ENCODE data around the gene CCDC102B. TPM values are rescaled to one million over a fixed set of nuclear protein-coding genes. Genes with fewer than 3 reads are reported as not detected.

Gene CCDC102B
- total and polyA plus RNA-seq, 2 experiments from 2014 or later = 1.3 to 2.1 TPM

DNA sequence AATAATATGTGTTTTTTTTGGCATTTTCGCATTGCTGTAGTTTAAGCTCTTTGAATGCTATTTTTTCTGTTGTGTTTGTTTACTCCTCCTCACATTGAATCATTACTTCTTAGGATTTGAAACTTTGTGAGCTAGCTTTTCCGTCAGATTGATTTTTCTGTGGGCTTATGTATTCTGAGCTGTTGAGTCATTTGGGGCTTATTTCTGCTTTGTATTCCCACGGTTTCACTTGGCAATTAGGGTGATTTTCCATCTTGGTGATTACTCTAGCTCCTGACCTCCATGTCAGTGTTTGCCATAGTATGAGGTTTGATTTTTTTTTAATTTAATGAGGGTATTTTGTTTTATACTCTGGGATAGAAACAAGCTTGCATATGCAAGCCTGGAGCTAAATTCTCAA is 200.0 kb downstream of the CCDC102B start:
- H3F3A ChIP-seq (replicated peaks; ENCODE audit: low read depth) = no peaks in the 10 kb centered on the region
- H3K4me1 Mint-ChIP-seq = no peaks in the 10 kb centered on the region
- DNase-seq (ENCODE audit: low spot score) (no peak), ATAC-seq (no peak)
- H3K4me3 Mint-ChIP-seq = no peak overlapping the region
- H4K20me1 ChIP-seq (replicated peaks; ENCODE audit: insufficient read depth) = no peaks in the 10 kb centered on the region
- no peaks in the 10 kb centered on the region for H3K9me2 ChIP-seq (ENCODE audit: insufficient read depth)
- H3K36me3 Mint-ChIP-seq (ENCODE audit: low read depth) = no peaks in the 10 kb centered on the region
- H3K79me2 ChIP-seq (replicated peaks; ENCODE audit: insufficient read depth) = no peaks in the 10 kb centered on the region
- H3K4me1 ChIP-seq (ENCODE audit: insufficient read depth) = no peaks in the 10 kb centered on the region
- peaks cover 2% of the 10 kb centered on the region for H3K27me3 Mint-ChIP-seq (ENCODE audit: insufficient read depth, low read depth, poor library complexity)
- H3K9me3 Mint-ChIP-seq = no peaks in the 10 kb centered on the region
- H3K27ac Mint-ChIP-seq = no peak overlapping the region
- no peaks in the 10 kb centered on the region for H3K36me3 ChIP-seq (ENCODE audit: insufficient read depth)
- TF ChIP-seq STAT1 (IDR thresholded peaks at IDR 0.05; ENCODE audit: unreplicated experiment) (no peak), ZNF114 (CRISPR knock-in tag; IDR thresholded peaks at IDR 0.05) (no peak), EZH2phosphoT487 (IDR thresholded peaks at IDR 0.05; ENCODE audit: unreplicated experiment) (no peak), EZH2 (IDR thresholded peaks at IDR 0.05; ENCODE audit: low read depth, unreplicated experiment) (no peak), JUNB (IDR thresholded peaks at IDR 0.05; ENCODE audit: unreplicated experiment) (no peak), NANOG (IDR thresholded peaks at IDR 0.05; ENCODE audit: borderline replicate concordance) (no peak), ZNF331 (CRISPR knock-in tag; IDR thresholded peaks at IDR 0.05; ENCODE audit: low read depth) (no peak), CREB1 (CRISPR knock-in tag; IDR thresholded peaks at IDR 0.05; ENCODE audit: low read depth) (no peak), POLR2AphosphoS5 (IDR thresholded peaks at IDR 0.05; ENCODE audit: low read depth) (no peak)
- TF ChIP-seq, protein P1, sequence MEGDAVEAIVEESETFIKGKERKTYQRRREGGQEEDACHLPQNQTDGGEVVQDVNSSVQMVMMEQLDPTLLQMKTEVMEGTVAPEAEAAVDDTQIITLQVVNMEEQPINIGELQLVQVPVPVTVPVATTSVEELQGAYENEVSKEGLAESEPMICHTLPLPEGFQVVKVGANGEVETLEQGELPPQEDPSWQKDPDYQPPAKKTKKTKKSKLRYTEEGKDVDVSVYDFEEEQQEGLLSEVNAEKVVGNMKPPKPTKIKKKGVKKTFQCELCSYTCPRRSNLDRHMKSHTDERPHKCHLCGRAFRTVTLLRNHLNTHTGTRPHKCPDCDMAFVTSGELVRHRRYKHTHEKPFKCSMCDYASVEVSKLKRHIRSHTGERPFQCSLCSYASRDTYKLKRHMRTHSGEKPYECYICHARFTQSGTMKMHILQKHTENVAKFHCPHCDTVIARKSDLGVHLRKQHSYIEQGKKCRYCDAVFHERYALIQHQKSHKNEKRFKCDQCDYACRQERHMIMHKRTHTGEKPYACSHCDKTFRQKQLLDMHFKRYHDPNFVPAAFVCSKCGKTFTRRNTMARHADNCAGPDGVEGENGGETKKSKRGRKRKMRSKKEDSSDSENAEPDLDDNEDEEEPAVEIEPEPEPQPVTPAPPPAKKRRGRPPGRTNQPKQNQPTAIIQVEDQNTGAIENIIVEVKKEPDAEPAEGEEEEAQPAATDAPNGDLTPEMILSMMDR (conservative IDR thresholded peaks at IDR 0.05; ENCODE audit: low read depth in 2 of 2) = no peak
- TF ChIP-seq, protein P2, sequence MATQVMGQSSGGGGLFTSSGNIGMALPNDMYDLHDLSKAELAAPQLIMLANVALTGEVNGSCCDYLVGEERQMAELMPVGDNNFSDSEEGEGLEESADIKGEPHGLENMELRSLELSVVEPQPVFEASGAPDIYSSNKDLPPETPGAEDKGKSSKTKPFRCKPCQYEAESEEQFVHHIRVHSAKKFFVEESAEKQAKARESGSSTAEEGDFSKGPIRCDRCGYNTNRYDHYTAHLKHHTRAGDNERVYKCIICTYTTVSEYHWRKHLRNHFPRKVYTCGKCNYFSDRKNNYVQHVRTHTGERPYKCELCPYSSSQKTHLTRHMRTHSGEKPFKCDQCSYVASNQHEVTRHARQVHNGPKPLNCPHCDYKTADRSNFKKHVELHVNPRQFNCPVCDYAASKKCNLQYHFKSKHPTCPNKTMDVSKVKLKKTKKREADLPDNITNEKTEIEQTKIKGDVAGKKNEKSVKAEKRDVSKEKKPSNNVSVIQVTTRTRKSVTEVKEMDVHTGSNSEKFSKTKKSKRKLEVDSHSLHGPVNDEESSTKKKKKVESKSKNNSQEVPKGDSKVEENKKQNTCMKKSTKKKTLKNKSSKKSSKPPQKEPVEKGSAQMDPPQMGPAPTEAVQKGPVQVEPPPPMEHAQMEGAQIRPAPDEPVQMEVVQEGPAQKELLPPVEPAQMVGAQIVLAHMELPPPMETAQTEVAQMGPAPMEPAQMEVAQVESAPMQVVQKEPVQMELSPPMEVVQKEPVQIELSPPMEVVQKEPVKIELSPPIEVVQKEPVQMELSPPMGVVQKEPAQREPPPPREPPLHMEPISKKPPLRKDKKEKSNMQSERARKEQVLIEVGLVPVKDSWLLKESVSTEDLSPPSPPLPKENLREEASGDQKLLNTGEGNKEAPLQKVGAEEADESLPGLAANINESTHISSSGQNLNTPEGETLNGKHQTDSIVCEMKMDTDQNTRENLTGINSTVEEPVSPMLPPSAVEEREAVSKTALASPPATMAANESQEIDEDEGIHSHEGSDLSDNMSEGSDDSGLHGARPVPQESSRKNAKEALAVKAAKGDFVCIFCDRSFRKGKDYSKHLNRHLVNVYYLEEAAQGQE (IDR thresholded peaks at IDR 0.05; ENCODE audit: unreplicated experiment) = no peak
- TF ChIP-seq, protein P3, sequence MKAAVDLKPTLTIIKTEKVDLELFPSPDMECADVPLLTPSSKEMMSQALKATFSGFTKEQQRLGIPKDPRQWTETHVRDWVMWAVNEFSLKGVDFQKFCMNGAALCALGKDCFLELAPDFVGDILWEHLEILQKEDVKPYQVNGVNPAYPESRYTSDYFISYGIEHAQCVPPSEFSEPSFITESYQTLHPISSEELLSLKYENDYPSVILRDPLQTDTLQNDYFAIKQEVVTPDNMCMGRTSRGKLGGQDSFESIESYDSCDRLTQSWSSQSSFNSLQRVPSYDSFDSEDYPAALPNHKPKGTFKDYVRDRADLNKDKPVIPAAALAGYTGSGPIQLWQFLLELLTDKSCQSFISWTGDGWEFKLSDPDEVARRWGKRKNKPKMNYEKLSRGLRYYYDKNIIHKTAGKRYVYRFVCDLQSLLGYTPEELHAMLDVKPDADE (IDR thresholded peaks at IDR 0.05) = no peak
- TF ChIP-seq, protein P4, sequence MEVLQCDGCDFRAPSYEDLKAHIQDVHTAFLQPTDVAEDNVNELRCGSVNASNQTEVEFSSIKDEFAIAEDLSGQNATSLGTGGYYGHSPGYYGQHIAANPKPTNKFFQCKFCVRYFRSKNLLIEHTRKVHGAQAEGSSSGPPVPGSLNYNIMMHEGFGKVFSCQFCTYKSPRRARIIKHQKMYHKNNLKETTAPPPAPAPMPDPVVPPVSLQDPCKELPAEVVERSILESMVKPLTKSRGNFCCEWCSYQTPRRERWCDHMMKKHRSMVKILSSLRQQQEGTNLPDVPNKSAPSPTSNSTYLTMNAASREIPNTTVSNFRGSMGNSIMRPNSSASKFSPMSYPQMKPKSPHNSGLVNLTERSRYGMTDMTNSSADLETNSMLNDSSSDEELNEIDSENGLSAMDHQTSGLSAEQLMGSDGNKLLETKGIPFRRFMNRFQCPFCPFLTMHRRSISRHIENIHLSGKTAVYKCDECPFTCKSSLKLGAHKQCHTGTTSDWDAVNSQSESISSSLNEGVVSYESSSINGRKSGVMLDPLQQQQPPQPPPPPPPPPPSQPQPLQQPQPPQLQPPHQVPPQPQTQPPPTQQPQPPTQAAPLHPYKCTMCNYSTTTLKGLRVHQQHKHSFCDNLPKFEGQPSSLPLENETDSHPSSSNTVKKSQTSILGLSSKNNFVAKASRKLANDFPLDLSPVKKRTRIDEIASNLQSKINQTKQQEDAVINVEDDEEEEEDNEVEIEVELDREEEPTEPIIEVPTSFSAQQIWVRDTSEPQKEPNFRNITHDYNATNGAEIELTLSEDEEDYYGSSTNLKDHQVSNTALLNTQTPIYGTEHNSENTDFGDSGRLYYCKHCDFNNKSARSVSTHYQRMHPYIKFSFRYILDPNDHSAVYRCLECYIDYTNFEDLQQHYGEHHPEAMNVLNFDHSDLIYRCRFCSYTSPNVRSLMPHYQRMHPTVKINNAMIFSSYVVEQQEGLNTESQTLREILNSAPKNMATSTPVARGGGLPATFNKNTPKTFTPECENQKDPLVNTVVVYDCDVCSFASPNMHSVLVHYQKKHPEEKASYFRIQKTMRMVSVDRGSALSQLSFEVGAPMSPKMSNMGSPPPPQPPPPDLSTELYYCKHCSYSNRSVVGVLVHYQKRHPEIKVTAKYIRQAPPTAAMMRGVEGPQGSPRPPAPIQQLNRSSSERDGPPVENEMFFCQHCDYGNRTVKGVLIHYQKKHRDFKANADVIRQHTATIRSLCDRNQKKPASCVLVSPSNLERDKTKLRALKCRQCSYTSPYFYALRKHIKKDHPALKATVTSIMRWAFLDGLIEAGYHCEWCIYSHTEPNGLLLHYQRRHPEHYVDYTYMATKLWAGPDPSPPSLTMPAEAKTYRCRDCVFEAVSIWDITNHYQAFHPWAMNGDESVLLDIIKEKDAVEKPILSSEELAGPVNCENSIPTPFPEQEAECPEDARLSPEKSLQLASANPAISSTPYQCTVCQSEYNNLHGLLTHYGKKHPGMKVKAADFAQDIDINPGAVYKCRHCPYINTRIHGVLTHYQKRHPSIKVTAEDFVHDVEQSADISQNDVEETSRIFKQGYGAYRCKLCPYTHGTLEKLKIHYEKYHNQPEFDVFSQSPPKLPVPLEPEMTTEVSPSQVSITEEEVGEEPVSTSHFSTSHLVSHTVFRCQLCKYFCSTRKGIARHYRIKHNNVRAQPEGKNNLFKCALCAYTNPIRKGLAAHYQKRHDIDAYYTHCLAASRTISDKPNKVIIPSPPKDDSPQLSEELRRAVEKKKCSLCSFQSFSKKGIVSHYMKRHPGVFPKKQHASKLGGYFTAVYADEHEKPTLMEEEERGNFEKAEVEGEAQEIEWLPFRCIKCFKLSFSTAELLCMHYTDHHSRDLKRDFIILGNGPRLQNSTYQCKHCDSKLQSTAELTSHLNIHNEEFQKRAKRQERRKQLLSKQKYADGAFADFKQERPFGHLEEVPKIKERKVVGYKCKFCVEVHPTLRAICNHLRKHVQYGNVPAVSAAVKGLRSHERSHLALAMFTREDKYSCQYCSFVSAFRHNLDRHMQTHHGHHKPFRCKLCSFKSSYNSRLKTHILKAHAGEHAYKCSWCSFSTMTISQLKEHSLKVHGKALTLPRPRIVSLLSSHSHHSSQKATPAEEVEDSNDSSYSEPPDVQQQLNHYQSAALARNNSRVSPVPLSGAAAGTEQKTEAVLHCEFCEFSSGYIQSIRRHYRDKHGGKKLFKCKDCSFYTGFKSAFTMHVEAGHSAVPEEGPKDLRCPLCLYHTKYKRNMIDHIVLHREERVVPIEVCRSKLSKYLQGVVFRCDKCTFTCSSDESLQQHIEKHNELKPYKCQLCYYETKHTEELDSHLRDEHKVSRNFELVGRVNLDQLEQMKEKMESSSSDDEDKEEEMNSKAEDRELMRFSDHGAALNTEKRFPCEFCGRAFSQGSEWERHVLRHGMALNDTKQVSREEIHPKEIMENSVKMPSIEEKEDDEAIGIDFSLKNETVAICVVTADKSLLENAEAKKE (CRISPR knock-in tag; IDR thresholded peaks at IDR 0.05) = no peak
- no peak overlapping the region for H3K4me3 ChIP-seq
- H3K27me3 ChIP-seq (ENCODE audit: insufficient read depth) = no peaks in the 10 kb centered on the region
- no peak overlapping the region for H3K27ac ChIP-seq (ENCODE audit: low read depth)
- no peak overlapping the region for H3K4me2 ChIP-seq
- no peak overlapping the region for H2AFZ ChIP-seq
